Tibial nerve (tissue), 4 donors: Measurements from ENCODE around the gene NMT1. TPM values are rescaled to one million over a fixed set of nuclear protein-coding genes. Genes with fewer than 3 reads are reported as not detected.

Experiments
- DNase-seq, 2 donors: peaks; one replicate each; pipeline ENCODE4 v3.0.0-alpha.2; 2019; ENCODE audit warnings: low spot score in 2 of 2
- H3K27ac ChIP-seq, 4 donors: fragments of 200-600 bp; sonication (generic) in 3 of 4; one replicate each; pipeline ENCODE4 v1.5.1; 2017 to 2019; ENCODE audit warnings: mild to moderate bottlenecking in 1 of 4
- H3K27me3 ChIP-seq, 2 donors: fragments of 200-600 bp; sonication (generic) in 1 of 2; one replicate each; pipeline versions ENCODE4 v1.5.1 to v1.6.0; 2017 to 2019
- H3K36me3 ChIP-seq, 3 donors: fragments of 200-600 bp; sonication (generic); one replicate each; pipeline ENCODE4 v1.5.1; 2018 to 2019
- H3K4me1 ChIP-seq, 4 donors: fragments of 200-600 bp; sonication (generic) in 3 of 4; one replicate each; pipeline ENCODE4 v1.5.1; 2017 to 2019
- H3K4me3 ChIP-seq, 4 donors: fragments of 200-600 bp; sonication (generic) in 3 of 4; one replicate each; pipeline ENCODE4 v1.5.1; 2017 to 2019; ENCODE audit warnings: mild to moderate bottlenecking in 1 of 4, moderate library complexity in 1 of 4
- H3K9me3 ChIP-seq, 4 donors: fragments of 200-600 bp; sonication (generic) in 3 of 4; one replicate each; pipeline ENCODE4 v1.5.1; 2017 to 2019
- EP300 ChIP-seq, 2 donors: sonication (generic); formaldehyde crosslinking; IDR thresholded peaks; one replicate each; pipeline ENCODE4 v1.6.1; 2017; ENCODE audit warnings: antibody characterized with exemption in 2 of 2, mild to moderate bottlenecking in 1 of 2
- POLR2A ChIP-seq, 2 donors: fragments of 450-650 bp; IDR thresholded peaks; one replicate each; pipeline ENCODE4 v1.6.1; 2017; ENCODE audit warnings: antibody characterized with exemption in 2 of 2, mild to moderate bottlenecking in 2 of 2, moderate library complexity in 2 of 2
- WGBS, 2 donors: methylation state at CpG; one replicate each; pipeline ENCODE4 v1.1.5; 2018; 5-methylcytosine and 5-hydroxymethylcytosine counted together
- total RNA-seq, 4 donors: library from RNA; depleted of rRNA; stranded (reverse); fragments of >200 nt; gene quantifications; one replicate each; pipeline ENCODE4 v1.1.0, GENCODE V29; 2016
- TF ChIP-seq, protein P1 (sequence below), 5 experiments: fragments of 200-600 bp in 3 of 5; fragments of 450-650 bp in 2 of 5; sonication (generic) in 3 of 5; IDR thresholded peaks; one replicate each; pipeline ENCODE4 v1.5.1; 2016 to 2019; ENCODE audit warnings: antibody characterized with exemption in 5 of 5, mild to moderate bottlenecking in 3 of 5, moderate library complexity in 2 of 5

Gene NMT1
- total RNA-seq, 4 donors from 2014 or later: 63.2 to 97.9 (median 80.1) TPM

DNA sequence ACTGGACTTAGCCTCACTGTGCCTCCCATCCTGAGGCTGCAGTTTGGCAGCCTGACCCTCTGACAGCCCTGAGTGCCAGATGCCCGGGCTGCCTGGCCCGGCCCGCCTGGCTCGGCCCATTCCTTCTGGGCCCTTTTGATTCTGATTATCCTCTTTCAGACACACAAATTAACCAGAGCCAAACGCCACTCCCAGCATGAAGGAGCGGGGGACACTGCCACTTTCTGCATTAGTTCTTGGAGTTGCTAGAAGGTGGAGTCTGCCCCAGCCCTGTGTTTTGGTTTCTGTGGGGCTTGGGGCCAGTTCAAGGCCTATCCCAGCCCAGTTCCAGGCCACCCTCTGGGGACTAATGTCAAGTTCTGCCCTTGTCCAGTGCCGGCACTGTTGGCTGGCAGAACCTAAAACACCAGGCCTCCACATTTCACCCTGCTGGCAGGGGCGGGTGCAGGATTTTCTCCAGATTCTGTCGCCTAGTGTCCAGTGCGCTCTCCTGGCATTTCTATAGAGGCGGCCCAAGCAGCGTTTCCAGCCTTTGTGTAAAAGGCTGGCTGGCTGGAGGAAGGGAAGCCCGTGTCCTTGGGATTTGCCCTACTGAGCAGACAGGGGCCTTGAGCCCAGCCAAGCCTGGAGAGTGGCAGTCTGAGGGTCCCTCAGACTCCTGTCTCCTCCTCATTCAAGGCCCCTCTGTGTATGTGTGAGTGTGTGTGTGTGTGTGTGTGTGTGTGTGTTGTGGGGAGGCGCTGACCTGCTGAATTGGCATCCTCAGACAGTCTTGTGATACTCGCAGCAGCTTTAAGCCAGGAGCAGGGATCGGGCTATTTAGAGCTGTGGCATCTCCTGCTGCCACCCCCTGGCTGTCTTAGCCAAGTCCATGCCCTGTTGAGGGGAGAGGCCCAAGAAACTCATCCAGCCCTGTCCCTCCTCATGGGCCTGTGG, 49.8 kb downstream of the NMT1 start:
- H3K36me3 ChIP-seq: peaks cover 0 to 76% (median 3%) of the 10 kb centered on the region in 3 donors
- H3K9me3 ChIP-seq: no peaks in the 10 kb centered on the region
- no peak overlapping the region for H3K4me3 ChIP-seq
- DNase-seq: no peak
- WGBS, 2 donors: 42 to 55% methylated on average over 16 of the region's 16 CpGs
- no peak for TF ChIP-seq EP300 (IDR thresholded peaks at IDR 0.05)
- TF ChIP-seq, protein P1, sequence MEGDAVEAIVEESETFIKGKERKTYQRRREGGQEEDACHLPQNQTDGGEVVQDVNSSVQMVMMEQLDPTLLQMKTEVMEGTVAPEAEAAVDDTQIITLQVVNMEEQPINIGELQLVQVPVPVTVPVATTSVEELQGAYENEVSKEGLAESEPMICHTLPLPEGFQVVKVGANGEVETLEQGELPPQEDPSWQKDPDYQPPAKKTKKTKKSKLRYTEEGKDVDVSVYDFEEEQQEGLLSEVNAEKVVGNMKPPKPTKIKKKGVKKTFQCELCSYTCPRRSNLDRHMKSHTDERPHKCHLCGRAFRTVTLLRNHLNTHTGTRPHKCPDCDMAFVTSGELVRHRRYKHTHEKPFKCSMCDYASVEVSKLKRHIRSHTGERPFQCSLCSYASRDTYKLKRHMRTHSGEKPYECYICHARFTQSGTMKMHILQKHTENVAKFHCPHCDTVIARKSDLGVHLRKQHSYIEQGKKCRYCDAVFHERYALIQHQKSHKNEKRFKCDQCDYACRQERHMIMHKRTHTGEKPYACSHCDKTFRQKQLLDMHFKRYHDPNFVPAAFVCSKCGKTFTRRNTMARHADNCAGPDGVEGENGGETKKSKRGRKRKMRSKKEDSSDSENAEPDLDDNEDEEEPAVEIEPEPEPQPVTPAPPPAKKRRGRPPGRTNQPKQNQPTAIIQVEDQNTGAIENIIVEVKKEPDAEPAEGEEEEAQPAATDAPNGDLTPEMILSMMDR (IDR thresholded peaks at IDR 0.05): peak in 1 of 5 experiments; percentile 12
- peaks cover 0 to 71% (median 9%) of the 10 kb centered on the region in 4 donors for H3K4me1 ChIP-seq
- H3K27me3 ChIP-seq: no peaks in the 10 kb centered on the region
- peak overlapping the region; percentile 44 to 79 (median 62) for H3K27ac ChIP-seq

DNA sequence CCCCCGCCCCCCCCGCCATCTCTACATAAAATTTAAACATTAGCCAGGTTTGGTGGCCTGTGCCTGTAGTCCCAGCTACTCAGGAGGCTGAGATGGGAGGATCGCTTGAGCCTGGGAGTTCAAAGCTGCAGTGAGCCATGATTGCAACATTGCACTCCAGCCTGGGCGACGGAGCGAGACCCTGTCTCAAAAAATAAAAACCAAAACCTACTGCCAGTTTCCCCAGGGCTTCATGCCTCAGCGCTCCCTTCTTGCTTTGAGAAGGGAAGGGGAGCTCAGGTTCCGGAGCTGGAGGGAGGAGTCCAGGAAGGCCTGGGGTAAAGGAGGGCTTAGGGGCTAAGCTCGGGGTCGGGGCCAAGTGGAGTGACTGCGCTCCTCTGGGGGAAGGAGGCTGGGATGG, 50.7 kb downstream of the NMT1 start:
- WGBS, 2 donors: 92 to 94% methylated on average over 11 of the region's 11 CpGs
- H3K27me3 ChIP-seq: no peaks in the 10 kb centered on the region
- peak overlapping the region; percentile 44 to 79 (median 62) for H3K27ac ChIP-seq
- H3K9me3 ChIP-seq: no peaks in the 10 kb centered on the region
- no peak for DNase-seq
- H3K4me1 ChIP-seq: peaks cover 0 to 62% (median 9%) of the 10 kb centered on the region in 4 donors
- TF ChIP-seq, protein P1 (IDR thresholded peaks at IDR 0.05): no peak
- TF ChIP-seq POLR2A (IDR thresholded peaks at IDR 0.05): no peak
- TF ChIP-seq EP300 (IDR thresholded peaks at IDR 0.05): no peak
- H3K36me3 ChIP-seq: peaks cover 0 to 76% (median 3%) of the 10 kb centered on the region in 3 donors
- H3K4me3 ChIP-seq: no peak overlapping the region

DNA sequence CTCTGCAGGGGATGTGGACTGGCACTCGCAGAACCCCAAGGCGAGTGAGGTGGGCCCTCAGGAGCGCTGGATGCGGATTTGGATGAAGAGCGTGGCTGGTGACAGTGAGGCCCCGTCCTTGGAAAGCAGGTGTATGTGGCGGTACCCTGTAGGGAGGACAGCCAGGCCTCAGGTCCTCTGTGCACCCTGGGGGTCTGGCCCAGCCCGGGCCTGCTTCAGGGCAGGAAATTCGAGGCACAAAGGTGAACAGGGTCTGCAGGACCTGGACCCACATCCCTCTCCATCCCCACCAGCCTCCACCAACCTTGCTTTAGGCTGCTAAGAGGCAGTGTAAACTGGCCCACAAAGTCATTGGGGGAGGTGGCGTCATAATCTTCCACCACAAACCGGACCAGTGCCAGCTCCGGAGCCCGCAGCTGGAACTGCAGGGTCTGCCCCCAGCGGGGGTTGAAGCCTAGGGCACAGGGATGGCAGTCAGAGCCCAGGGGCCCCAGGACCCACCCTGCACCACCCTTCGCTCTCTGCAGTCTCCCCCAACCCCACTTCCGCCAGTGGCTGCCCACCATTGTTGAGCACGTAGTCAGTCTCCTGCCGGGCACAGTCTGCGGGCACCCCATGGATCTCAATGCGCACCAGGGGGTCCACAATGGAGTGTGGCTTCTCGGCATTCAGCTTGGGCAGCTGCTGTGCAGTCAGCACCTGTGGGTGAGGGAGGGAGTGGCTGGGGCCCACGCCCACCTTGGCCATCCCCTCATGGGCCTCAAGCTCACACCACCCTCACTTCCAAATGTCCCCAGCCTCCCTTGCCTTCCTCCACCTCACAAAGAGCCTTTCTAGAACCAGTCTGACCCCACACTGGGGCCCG, 51.7 kb downstream of the NMT1 start:
- H3K27ac ChIP-seq: peak overlapping the region in 2 of 4 donors; percentile 79

DNA sequence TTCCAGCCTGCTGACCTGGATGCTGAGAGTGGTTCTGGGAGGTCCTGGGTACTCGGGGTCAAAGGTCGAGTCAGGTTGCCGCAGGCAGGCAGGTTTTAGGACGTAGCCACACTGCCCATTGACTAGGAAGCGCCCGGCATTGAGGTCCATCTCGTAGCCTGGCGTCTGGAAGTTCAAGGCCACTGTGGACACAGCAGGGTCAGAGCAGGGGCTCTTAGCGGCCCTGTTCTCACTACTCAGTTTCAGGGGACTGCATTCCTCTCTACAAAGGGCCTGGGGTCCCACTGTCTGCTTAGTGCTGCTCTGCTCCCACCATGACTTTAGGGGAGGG, 52.3 kb downstream of the NMT1 start:
- Histone ChIP-seq H3K4me3 (no peak overlapping the region), H3K27ac (peak overlapping the region in 1 of 4 donors; percentile 79), H3K4me1 (peaks cover 0 to 46% (median 5%) of the 10 kb centered on the region in 4 donors), H3K36me3 (peaks cover 0 to 76% (median 3%) of the 10 kb centered on the region in 3 donors), H3K27me3 (no peaks in the 10 kb centered on the region), H3K9me3 (no peaks in the 10 kb centered on the region)
- WGBS, 2 donors: 62 to 69% methylated on average over 4 to 8 of the region's 9 CpGs
- TF ChIP-seq POLR2A (IDR thresholded peaks at IDR 0.05): no peak
- no peak for DNase-seq

More for the DNA sequence above, 51.7 kb downstream of the NMT1 start:
- H3K9me3 ChIP-seq: no peaks in the 10 kb centered on the region
- no peak overlapping the region for H3K4me3 ChIP-seq
- peaks cover 0 to 52% (median 6%) of the 10 kb centered on the region in 4 donors for H3K4me1 ChIP-seq
- TF ChIP-seq, protein P1 (IDR thresholded peaks at IDR 0.05): no peak
- TF ChIP-seq POLR2A (IDR thresholded peaks at IDR 0.05) (no peak), EP300 (IDR thresholded peaks at IDR 0.05) (no peak)
- no peaks in the 10 kb centered on the region for H3K27me3 ChIP-seq
- DNase-seq: no peak
- WGBS, 2 donors: 90 to 94% methylated on average over 19 to 22 of the region's 23 CpGs
- peaks cover 0 to 76% (median 3%) of the 10 kb centered on the region in 3 donors for H3K36me3 ChIP-seq

DNA sequence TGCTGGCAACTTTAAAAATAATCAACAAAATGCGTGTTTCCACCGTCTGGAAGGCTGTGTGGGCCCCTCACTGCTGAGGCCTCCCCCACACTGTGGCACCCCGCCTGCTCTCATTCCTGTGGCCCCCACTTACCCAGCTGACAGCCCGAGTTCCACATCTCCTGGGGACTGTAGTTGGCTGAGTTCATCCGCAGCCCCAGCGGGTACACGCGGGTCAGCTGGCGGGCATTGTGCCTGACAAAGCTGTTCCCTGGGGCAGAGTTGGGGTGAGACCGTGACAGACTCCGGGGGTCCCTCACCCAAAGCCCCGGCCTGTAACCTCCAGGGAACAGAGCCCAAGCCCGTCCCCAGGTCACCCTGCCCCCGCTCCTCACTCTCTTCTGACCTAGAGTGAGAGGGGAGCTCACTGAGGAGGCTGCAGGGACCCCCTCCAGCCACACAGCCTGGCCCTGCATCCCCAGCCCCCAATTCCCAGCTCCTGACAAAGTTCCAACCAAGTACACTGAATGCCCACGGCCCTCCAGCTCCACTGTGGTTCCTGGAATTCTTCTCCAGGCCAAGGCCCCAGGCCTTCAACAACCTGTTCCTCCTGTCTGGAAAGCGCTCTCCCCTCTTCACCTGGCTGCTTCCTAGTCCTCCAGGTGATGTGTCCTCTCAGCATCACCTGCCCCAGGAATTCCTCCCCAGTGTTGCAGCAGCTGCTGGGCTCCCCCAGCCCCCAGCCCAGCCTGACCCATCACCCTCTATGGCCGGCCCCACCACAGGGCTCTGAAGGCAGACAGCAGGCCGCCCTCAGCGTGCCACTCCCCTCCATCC, 53.2 kb downstream of the NMT1 start:
- Histone ChIP-seq H3K4me1 (peaks cover 0 to 37% (median 5%) of the 10 kb centered on the region in 4 donors), H3K9me3 (no peaks in the 10 kb centered on the region), H3K4me3 (no peak overlapping the region), H3K27ac (peak overlapping the region in 2 of 4 donors; percentile 25 to 79), H3K36me3 (peaks cover 0 to 76% (median 3%) of the 10 kb centered on the region in 3 donors), H3K27me3 (no peaks in the 10 kb centered on the region)
- DNase-seq: no peak
- WGBS, 2 donors: 72 to 79% methylated on average over 15 to 19 of the region's 19 CpGs
- TF ChIP-seq POLR2A (IDR thresholded peaks at IDR 0.05): no peak
